Suprapubic skin (tissue), 4 donors: ENCODE measurements around the gene DIP2C.

ENCODE experiments used
- POLR2A ChIP-seq, 2 donors: fragments of 450-650 bp; IDR thresholded peaks; one replicate each; pipeline ENCODE4 v1.6.1; 2017; ENCODE audit warnings: antibody characterized with exemption in 2 of 2, mild to moderate bottlenecking in 2 of 2, moderate library complexity in 2 of 2
- POLR2AphosphoS5 ChIP-seq, 3 donors: sonication (generic); formaldehyde crosslinking; IDR thresholded peaks; one replicate each; pipeline ENCODE4 v1.6.1; 2017; ENCODE audit warnings: antibody characterized with exemption in 3 of 3
- TF ChIP-seq, protein P1 (sequence below), 2 donors: fragments of 200-600 bp in 1 of 2; fragments of 450-650 bp in 1 of 2; sonication (generic) in 1 of 2; IDR thresholded peaks; one replicate each; pipeline ENCODE4 v1.5.1; 2016 to 2019; ENCODE audit warnings: antibody characterized with exemption in 2 of 2, mild to moderate bottlenecking in 1 of 2, moderate library complexity in 1 of 2

DNA sequence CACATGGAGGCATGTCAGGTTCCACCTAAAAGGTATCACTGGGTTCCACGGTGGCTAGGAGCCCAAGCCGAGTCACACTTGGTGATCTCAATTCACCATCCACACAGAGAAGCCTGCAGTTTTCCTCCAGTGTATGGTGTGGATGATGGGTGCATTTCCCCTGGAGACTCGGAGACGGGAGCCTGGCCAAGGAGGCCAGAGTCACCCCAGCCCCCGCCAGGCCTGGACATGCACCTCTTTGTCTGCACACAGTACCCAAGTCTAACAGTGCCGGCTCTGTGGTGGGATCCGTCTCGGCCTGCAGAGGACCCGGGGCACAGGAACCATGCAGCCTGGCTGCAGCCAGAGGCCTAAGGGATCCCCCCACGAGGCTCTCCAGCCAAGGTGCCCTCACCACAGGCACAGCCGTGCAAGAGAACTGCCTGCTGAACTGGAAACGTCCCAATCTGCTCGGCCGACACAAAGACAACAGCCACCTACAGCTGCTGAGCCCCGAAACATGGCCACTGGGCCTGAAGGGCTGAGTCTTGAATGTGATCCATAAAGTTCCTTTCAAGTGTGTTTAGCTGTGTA, 75.2 kb downstream of the DIP2C start:
- TF ChIP-seq, protein P1, sequence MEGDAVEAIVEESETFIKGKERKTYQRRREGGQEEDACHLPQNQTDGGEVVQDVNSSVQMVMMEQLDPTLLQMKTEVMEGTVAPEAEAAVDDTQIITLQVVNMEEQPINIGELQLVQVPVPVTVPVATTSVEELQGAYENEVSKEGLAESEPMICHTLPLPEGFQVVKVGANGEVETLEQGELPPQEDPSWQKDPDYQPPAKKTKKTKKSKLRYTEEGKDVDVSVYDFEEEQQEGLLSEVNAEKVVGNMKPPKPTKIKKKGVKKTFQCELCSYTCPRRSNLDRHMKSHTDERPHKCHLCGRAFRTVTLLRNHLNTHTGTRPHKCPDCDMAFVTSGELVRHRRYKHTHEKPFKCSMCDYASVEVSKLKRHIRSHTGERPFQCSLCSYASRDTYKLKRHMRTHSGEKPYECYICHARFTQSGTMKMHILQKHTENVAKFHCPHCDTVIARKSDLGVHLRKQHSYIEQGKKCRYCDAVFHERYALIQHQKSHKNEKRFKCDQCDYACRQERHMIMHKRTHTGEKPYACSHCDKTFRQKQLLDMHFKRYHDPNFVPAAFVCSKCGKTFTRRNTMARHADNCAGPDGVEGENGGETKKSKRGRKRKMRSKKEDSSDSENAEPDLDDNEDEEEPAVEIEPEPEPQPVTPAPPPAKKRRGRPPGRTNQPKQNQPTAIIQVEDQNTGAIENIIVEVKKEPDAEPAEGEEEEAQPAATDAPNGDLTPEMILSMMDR (IDR thresholded peaks at IDR 0.05) = no peak
- TF ChIP-seq POLR2AphosphoS5 (IDR thresholded peaks at IDR 0.05) (no peak), POLR2A (IDR thresholded peaks at IDR 0.05) (no peak)
